HCT116 (cell line): Measurements from ENCODE around the gene TENM3. TPM values are rescaled to one million over a fixed set of nuclear protein-coding genes. Genes with fewer than 3 reads are reported as not detected.

ENCODE experiments used
- ATAC-seq: fragments of 200-7000 bp; cut with Tn5 transposase; 2 replicates; pipeline ENCODE4 v1.9.1; 2020; ENCODE audit warnings: mild to moderate bottlenecking, moderate library complexity
- BruUV-seq: library from RNA; stranded (reverse); fragments of 400-500 nt; replicated peaks from 2 replicates; lab custom pipeline; 2021; lab: Mats Ljungman, UMichigan
- CTCF ChIA-PET: fragments of 300-600 bp; sonication (Branson Sonifier 250); formaldehyde crosslinking; loops from one replicate; lab custom pipeline; 2021; ENCODE audit warnings: antibody characterized with exemption; lab: Charles Lee
- POLR2A ChIA-PET: fragments of 300-600, 350-600 bp; sonication (Branson Sonifier 250); formaldehyde crosslinking; loops from one replicate; lab custom pipeline; 2021; ENCODE audit warnings: antibody characterized with exemption; lab: Charles Lee
- RAD21 ChIA-PET, 2 experiments: fragments of 300-600 bp; sonication (Branson Sonifier 250); formaldehyde crosslinking; loops; one replicate each; lab custom pipeline; 2023; ENCODE audit warnings: low total read pairs in 2 of 2; ENCODE audit not compliant: uncharacterized antibody in 2 of 2, unreplicated experiment in 2 of 2, low non-redundant PET in 1 of 2; lab: Charles Lee
- DNase-seq: peaks from one replicate; pipeline ENCODE4 v3.0.0-alpha.2; 2010; ENCODE audit warnings: low read depth, low spot score
- H2AFZ ChIP-seq: fragments of 200-600 bp; shearing (Covaris generic), sonication (generic); 2 replicates; pipeline ENCODE4 v1.6.1; 2017; ENCODE audit warnings: low read depth, mixed run types, mixed read lengths, antibody characterized with exemption, low read length; ENCODE audit not compliant: poor library complexity, severe bottlenecking
- H3K27ac ChIP-seq: 2 replicates; pipeline ENCODE4 v1.5.1; 2012; ENCODE audit warnings: low read depth, low read length
- H3K27me3 ChIP-seq: fragments of 200-600 bp; sonication (generic); 2 replicates; pipeline ENCODE4 v1.6.1; 2016; ENCODE audit warnings: mixed run types, low read length, mixed read lengths; ENCODE audit not compliant: insufficient read depth
- H3K36me3 ChIP-seq, 2 experiments: fragments of 200-500 bp in 1 of 2; fragments of 200-600 bp in 1 of 2; sonication (Bioruptor generic) in 1 of 2; sonication (generic) in 1 of 2; 2 replicates each; pipeline versions ENCODE4 v1.5.1 to v1.6.1; 2014 to 2016; ENCODE audit warnings: low read length in 2 of 2, inconsistent platforms in 1 of 2, mixed read lengths in 1 of 2, mixed run types in 1 of 2; ENCODE audit not compliant: insufficient read depth in 2 of 2, control insufficient read depth in 1 of 2
- H3K4me1 ChIP-seq, 2 experiments: fragments of 200-600 bp in 1 of 2; sonication (generic) in 1 of 2; 2 replicates each; pipeline versions ENCODE4 v1.5.1 to v1.6.1; 2012 to 2017; ENCODE audit warnings: low read length in 2 of 2, inconsistent platforms in 1 of 2, mild to moderate bottlenecking in 1 of 2, mixed read lengths in 1 of 2, mixed run types in 1 of 2, moderate library complexity in 1 of 2; ENCODE audit not compliant: insufficient read depth in 2 of 2, control insufficient read depth in 1 of 2
- H3K4me2 ChIP-seq: fragments of 200-600 bp; sonication (generic); 2 replicates; pipeline ENCODE4 v1.6.1; 2017; ENCODE audit warnings: mixed run types, low read length, mixed read lengths
- H3K4me3 ChIP-seq, 2 experiments: fragments of 200-600 bp in 1 of 2; sonication (generic) in 1 of 2; replicated peaks in 1 of 2; 2 replicates each; pipeline ENCODE4 v1.5.1; 2011 to 2016; ENCODE audit warnings: low read length in 2 of 2, control low read depth in 1 of 2, low read depth in 1 of 2, mild to moderate bottlenecking in 1 of 2, mixed read lengths in 1 of 2, mixed run types in 1 of 2
- H3K79me2 ChIP-seq: fragments of 200-600 bp; sonication (generic); 2 replicates; pipeline ENCODE4 v1.6.1; 2017; ENCODE audit warnings: mild to moderate bottlenecking, mixed run types, low read length, moderate library complexity, mixed read lengths; ENCODE audit not compliant: insufficient read depth
- H3K9ac ChIP-seq: fragments of 200-600 bp; sonication (generic); 2 replicates; pipeline ENCODE4 v1.6.1; 2016; ENCODE audit warnings: low read length, mixed read lengths
- H3K9me2 ChIP-seq: fragments of 200-600 bp; sonication (generic), shearing (Covaris generic); 2 replicates; pipeline ENCODE4 v1.6.1; 2017; ENCODE audit warnings: mixed run types, mild to moderate bottlenecking, moderate library complexity; ENCODE audit not compliant: insufficient read depth
- H3K9me3 ChIP-seq, 2 experiments: fragments of 200-500 bp in 1 of 2; fragments of 200-600 bp in 1 of 2; sonication (Bioruptor generic) in 1 of 2; sonication (generic) in 1 of 2; 2 replicates each; pipeline ENCODE4 v1.6.1; 2014 to 2017; ENCODE audit warnings: low read length in 2 of 2, mixed read lengths in 2 of 2, inconsistent platforms in 1 of 2, low read depth in 1 of 2, mild to moderate bottlenecking in 1 of 2, mixed run types in 1 of 2, moderate library complexity in 1 of 2; ENCODE audit not compliant: control insufficient read depth in 1 of 2, insufficient read depth in 1 of 2
- H4K20me1 ChIP-seq: fragments of 200-600 bp; sonication (generic), shearing (Covaris generic); 2 replicates; pipeline ENCODE4 v1.6.1; 2017; ENCODE audit warnings: mixed run types, mild to moderate bottlenecking, moderate library complexity; ENCODE audit not compliant: insufficient read depth
- CBX3 ChIP-seq: IDR thresholded peaks from 2 replicates; pipeline ENCODE4 v1.6.1; 2012; ENCODE audit warnings: low read depth
- EZH2phosphoT487 ChIP-seq: fragments of 200-600 bp; IDR thresholded peaks from 2 replicates; pipeline ENCODE4 v1.6.1; 2018; ENCODE audit warnings: antibody characterized with exemption, borderline replicate concordance
- FOSL1 ChIP-seq: IDR thresholded peaks from 2 replicates; pipeline ENCODE4 v1.6.1; 2012; ENCODE audit warnings: low read depth
- JUND ChIP-seq: IDR thresholded peaks from 2 replicates; pipeline ENCODE4 v1.6.1; 2012
- POLR2A ChIP-seq: IDR thresholded peaks from 2 replicates; pipeline ENCODE4 v1.7.0; 2011; ENCODE audit warnings: borderline replicate concordance; ENCODE audit not compliant: insufficient read depth, insufficient read length; ENCODE audit errors: extremely low read depth
- POLR2AphosphoS5 ChIP-seq: IDR thresholded peaks from 2 replicates; pipeline ENCODE4 v1.6.1; 2011; ENCODE audit warnings: mild to moderate bottlenecking, low read depth, low read length, moderate library complexity
- TCF7L2 ChIP-seq: IDR thresholded peaks from 2 replicates; pipeline ENCODE4 v1.7.0; 2011; ENCODE audit warnings: borderline replicate concordance, inconsistent platforms; ENCODE audit not compliant: insufficient read depth, insufficient read length; ENCODE audit errors: extremely low read depth
- intact Hi-C: fragments of 100-400 bp; cut with micrococcal nuclease; formaldehyde crosslinking; loops from 2 replicates; pipeline ENCODE4 v1.10.0; 2022
- total RNA-seq: library from RNA; stranded (reverse); gene quantifications from one replicate; pipeline ENCODE4 v1.2.1, GENCODE V29; 2021; ENCODE audit not compliant: unreplicated experiment
- TF ChIP-seq, protein P1 (sequence below): IDR thresholded peaks from 2 replicates; pipeline ENCODE4 v1.6.1; 2011; ENCODE audit warnings: mild to moderate bottlenecking, low read length, moderate library complexity; ENCODE audit not compliant: insufficient replicate concordance; ENCODE audit errors: extremely low read depth
- TF ChIP-seq, protein P2 (sequence below): IDR thresholded peaks from 2 replicates; pipeline ENCODE4 v1.6.1; 2012
- TF ChIP-seq, protein P3 (sequence below): IDR thresholded peaks from 2 replicates; pipeline ENCODE4 v1.6.1; 2012; ENCODE audit warnings: low read depth
- TF ChIP-seq, protein P4 (sequence below): IDR thresholded peaks from 2 replicates; pipeline ENCODE4 v1.6.1; 2012
- TF ChIP-seq, protein P5 (sequence below), 3 experiments: fragments of 200-600 bp in 1 of 3; sonication (generic) in 1 of 3; IDR thresholded peaks in 2 of 3; conservative IDR thresholded peaks in 1 of 3; 2 replicates each; pipeline ENCODE4 v1.5.1; 2012 to 2017; ENCODE audit warnings: low read depth in 2 of 3, low read length in 2 of 3, antibody characterized with exemption in 1 of 3, borderline replicate concordance in 1 of 3, control low read depth in 1 of 3, mild to moderate bottlenecking in 1 of 3, mixed read lengths in 1 of 3, mixed run types in 1 of 3, moderate library complexity in 1 of 3; ENCODE audit not compliant: insufficient read depth in 1 of 3

The TENM3 gene
- total RNA-seq, 1 experiment from 2014 or later: 0.54 TPM

DNA sequence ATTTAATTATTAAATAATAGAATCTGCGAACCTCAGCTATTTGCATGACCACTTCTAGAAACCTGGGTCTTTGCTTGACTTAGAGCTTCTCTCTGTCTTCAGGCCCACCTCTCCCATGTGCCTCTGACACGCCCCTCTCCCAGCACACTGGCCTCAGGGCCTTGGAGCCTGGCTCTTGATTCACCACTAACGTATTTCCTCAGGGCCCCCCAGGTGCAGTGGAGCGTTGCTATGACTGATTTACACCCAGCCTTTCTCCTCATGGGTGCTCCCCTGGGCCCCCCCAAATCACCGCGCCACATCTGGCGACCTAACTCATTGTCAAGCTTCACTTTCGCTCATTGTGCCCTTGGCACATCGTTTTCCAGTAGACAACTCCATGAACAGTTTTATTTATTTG is 37.9 kb upstream of the TENM3 start:
- TF ChIP-seq, protein P1, sequence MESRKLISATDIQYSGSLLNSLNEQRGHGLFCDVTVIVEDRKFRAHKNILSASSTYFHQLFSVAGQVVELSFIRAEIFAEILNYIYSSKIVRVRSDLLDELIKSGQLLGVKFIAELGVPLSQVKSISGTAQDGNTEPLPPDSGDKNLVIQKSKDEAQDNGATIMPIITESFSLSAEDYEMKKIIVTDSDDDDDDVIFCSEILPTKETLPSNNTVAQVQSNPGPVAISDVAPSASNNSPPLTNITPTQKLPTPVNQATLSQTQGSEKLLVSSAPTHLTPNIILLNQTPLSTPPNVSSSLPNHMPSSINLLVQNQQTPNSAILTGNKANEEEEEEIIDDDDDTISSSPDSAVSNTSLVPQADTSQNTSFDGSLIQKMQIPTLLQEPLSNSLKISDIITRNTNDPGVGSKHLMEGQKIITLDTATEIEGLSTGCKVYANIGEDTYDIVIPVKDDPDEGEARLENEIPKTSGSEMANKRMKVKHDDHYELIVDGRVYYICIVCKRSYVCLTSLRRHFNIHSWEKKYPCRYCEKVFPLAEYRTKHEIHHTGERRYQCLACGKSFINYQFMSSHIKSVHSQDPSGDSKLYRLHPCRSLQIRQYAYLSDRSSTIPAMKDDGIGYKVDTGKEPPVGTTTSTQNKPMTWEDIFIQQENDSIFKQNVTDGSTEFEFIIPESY: no peak
- no peak for TF ChIP-seq POLR2AphosphoS5
- TF ChIP-seq, protein P2, sequence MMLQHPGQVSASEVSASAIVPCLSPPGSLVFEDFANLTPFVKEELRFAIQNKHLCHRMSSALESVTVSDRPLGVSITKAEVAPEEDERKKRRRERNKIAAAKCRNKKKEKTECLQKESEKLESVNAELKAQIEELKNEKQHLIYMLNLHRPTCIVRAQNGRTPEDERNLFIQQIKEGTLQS: no peak
- Histone ChIP-seq H3K9me2 (no peaks in the 10 kb centered on the region), H3K79me2 (no peaks in the 10 kb centered on the region), H3K4me2 (no peak overlapping the region), H3K9me3 (no peaks in the 10 kb centered on the region), H3K9ac (no peak overlapping the region), H3K27ac (no peak overlapping the region), H3K4me1 (no peaks in the 10 kb centered on the region), H2AFZ (no peak overlapping the region), H3K4me3 (no peak overlapping the region), H4K20me1 (no peaks in the 10 kb centered on the region), H3K36me3 (no peaks in the 10 kb centered on the region), H3K27me3 (peaks cover 34% of the 10 kb centered on the region)
- no peak for ATAC-seq
- ChIA-PET POLR2A (no interaction called here), RAD21 (no interaction called here), CTCF (no interaction called here)
- no TSS peak for BruUV-seq
- DNase-seq: no peak
- intact Hi-C loops: no loop called here

DNA sequence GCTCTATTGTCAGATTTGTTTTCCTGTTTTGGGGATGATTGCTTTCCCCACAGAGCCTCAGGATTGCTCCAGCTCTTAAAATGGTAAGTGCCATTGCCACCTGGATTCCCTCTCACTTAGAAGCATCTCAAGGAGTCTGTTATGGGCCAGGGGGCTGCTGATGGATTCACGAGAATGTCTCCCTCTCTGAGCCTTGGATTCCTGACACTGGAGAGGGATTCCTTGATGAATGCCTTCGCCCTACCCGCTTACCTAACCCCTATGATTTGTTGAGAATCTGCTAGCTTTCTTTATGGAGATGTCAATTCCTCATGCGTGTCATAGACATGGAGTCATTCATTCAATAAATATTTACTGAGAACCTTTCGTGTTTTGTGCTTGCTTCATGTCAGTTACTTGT is 36.9 kb upstream of the TENM3 start:
- H2AFZ ChIP-seq: no peak overlapping the region
- H3K9me2 ChIP-seq: no peaks in the 10 kb centered on the region
- H3K79me2 ChIP-seq: no peaks in the 10 kb centered on the region
- no peaks in the 10 kb centered on the region for H4K20me1 ChIP-seq
- no peaks in the 10 kb centered on the region for H3K9me3 ChIP-seq
- intact Hi-C loops: no loop called here
- ATAC-seq (no peak), DNase-seq (no peak)
- H3K27ac ChIP-seq: no peak overlapping the region
- ChIA-PET RAD21 (no interaction called here), POLR2A (no interaction called here), CTCF (no interaction called here)
- H3K4me1 ChIP-seq: no peaks in the 10 kb centered on the region
- peaks cover 34% of the 10 kb centered on the region for H3K27me3 ChIP-seq
- no TSS peak for BruUV-seq
- H3K36me3 ChIP-seq: no peaks in the 10 kb centered on the region
- no peak overlapping the region for H3K4me3 ChIP-seq
- H3K9ac ChIP-seq: no peak overlapping the region
- H3K4me2 ChIP-seq: no peak overlapping the region
- TF ChIP-seq, protein P3, sequence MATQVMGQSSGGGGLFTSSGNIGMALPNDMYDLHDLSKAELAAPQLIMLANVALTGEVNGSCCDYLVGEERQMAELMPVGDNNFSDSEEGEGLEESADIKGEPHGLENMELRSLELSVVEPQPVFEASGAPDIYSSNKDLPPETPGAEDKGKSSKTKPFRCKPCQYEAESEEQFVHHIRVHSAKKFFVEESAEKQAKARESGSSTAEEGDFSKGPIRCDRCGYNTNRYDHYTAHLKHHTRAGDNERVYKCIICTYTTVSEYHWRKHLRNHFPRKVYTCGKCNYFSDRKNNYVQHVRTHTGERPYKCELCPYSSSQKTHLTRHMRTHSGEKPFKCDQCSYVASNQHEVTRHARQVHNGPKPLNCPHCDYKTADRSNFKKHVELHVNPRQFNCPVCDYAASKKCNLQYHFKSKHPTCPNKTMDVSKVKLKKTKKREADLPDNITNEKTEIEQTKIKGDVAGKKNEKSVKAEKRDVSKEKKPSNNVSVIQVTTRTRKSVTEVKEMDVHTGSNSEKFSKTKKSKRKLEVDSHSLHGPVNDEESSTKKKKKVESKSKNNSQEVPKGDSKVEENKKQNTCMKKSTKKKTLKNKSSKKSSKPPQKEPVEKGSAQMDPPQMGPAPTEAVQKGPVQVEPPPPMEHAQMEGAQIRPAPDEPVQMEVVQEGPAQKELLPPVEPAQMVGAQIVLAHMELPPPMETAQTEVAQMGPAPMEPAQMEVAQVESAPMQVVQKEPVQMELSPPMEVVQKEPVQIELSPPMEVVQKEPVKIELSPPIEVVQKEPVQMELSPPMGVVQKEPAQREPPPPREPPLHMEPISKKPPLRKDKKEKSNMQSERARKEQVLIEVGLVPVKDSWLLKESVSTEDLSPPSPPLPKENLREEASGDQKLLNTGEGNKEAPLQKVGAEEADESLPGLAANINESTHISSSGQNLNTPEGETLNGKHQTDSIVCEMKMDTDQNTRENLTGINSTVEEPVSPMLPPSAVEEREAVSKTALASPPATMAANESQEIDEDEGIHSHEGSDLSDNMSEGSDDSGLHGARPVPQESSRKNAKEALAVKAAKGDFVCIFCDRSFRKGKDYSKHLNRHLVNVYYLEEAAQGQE: no peak
- TF ChIP-seq EZH2phosphoT487 (no peak), JUND (no peak), TCF7L2 (no peak), POLR2A (no peak), FOSL1 (no peak), CBX3 (no peak)
- TF ChIP-seq, protein P4, sequence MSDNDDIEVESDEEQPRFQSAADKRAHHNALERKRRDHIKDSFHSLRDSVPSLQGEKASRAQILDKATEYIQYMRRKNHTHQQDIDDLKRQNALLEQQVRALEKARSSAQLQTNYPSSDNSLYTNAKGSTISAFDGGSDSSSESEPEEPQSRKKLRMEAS: no peak
- TF ChIP-seq, protein P5, sequence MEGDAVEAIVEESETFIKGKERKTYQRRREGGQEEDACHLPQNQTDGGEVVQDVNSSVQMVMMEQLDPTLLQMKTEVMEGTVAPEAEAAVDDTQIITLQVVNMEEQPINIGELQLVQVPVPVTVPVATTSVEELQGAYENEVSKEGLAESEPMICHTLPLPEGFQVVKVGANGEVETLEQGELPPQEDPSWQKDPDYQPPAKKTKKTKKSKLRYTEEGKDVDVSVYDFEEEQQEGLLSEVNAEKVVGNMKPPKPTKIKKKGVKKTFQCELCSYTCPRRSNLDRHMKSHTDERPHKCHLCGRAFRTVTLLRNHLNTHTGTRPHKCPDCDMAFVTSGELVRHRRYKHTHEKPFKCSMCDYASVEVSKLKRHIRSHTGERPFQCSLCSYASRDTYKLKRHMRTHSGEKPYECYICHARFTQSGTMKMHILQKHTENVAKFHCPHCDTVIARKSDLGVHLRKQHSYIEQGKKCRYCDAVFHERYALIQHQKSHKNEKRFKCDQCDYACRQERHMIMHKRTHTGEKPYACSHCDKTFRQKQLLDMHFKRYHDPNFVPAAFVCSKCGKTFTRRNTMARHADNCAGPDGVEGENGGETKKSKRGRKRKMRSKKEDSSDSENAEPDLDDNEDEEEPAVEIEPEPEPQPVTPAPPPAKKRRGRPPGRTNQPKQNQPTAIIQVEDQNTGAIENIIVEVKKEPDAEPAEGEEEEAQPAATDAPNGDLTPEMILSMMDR (IDR thresholded peaks at IDR 0.05 in 2 of 3, conservative IDR thresholded peaks at IDR 0.05 in 1 of 3; ENCODE audit: borderline replicate concordance in 1 of 3, insufficient read depth in 1 of 3, low read depth in 2 of 3, low read length in 2 of 3): no peak
